NCI-H146 treated with DMSO at 0.1 percent for 48 hours (cell line): ENCODE measurements around the gene RLN3.

ENCODE experiments used
- DNase-seq: peaks from one replicate; lab custom pipeline; 2025; ENCODE audit not compliant: unreplicated experiment; lab: John Stamatoyannopoulos, UW

Gene RLN3

GRCh38 chr19:14078411-14078810, 50.5 kb downstream of the RLN3 start:
- no peak for DNase-seq
